OCI-M2 (cell line): ENCODE results near the gene CC2D1A.

ENCODE experiments used
- DNase-seq: peaks from one replicate; lab custom pipeline; 2025; ENCODE audit not compliant: unreplicated experiment; lab: John Stamatoyannopoulos, UW

Gene CC2D1A

DNA sequence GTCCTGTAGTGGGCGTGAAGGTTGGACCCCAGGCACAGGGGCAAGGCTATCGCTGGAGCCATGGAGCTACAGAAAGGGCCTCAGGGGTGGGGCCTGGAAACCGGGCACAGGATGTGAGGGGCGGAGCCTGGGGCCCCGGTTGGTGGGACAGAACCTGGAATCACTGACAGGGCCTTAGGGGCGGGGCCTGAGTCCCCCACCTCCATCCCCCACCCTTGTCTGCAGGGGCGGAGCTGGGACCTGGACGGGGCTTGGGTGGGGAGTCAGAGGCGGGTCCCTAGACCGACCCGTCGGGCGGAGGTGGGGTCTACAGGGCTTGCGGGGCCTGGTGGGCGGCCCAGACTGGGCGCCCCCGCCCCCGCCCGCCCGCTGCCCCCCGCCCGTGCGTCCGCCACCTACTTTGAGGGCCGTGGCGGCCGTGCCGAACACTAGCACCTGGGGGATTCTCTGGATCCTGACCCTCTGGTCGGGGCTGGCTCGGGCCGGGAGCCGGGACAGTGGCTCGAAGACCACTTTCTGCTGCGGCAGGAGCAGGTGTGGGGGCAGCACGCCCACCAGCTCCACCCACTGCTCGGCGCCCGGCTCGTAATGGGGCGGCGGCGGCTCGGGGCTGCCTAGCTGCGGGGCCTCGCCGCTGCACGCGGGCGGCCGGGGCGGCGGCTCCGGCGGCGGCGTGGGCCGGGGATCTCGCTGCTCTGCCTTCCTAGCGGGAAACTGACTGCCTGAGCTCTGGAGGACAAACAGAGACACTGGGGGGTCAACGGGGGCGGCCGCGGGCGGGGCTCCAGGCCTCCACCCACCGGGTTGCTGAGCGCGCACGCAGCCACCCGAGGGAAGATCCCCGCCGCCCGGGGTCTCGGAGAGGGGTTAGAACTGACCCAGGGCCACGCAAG is 72.6 kb downstream of the CC2D1A start:
- DNase-seq, result peak; percentile 87

GRCh38 chr19:13979244-13979615 is 73.2 kb downstream of the CC2D1A start:
- DNase-seq, result no peak

GRCh38 chr19:13979686-13980085 is 73.7 kb downstream of the CC2D1A start:
- no peak for DNase-seq

- DNase-seq, result no peak
Measured at GRCh38 chr19:13980340-13980739, 74.3 kb downstream of the CC2D1A start.
